ENCODE measurements around the gene GATB. TPM values are rescaled to one million over a fixed set of nuclear protein-coding genes. Genes with fewer than 3 reads are reported as not detected.

Gene GATB
- total RNA-seq, 1 donor from 2014 or later = 22.9 TPM

- H3K9me3 Mint-ChIP-seq = peaks cover under 1% of the 10 kb centered on the region
- DNase-seq = no peak
- no peak for ATAC-seq (ENCODE audit: low read depth)
- CTCF ChIA-PET = no interaction called here
- H3K4me1 Mint-ChIP-seq = no peaks in the 10 kb centered on the region
- intact Hi-C loops (cut with micrococcal nuclease) = no loop called here
- POLR2A ChIA-PET = no interaction called here
- peaks cover 35% of the 10 kb centered on the region for H3K27me3 Mint-ChIP-seq
- no peak overlapping the region for H3K27ac Mint-ChIP-seq
- no peak overlapping the region for H3K4me3 Mint-ChIP-seq
- TF ChIP-seq CTCF (IDR thresholded peaks at IDR 0.05) = no peak
- no peaks in the 10 kb centered on the region for H3K36me3 Mint-ChIP-seq (ENCODE audit: low read depth)
Measured at GRCh38 chr4:151781026-151781425, 20.2 kb upstream of the GATB start.

- no peak for ATAC-seq (ENCODE audit: low read depth)
Measured at GRCh38 chr4:151777471-151777870, 16.7 kb upstream of the GATB start.

GRCh38 chr4:151774324-151774723, 13.5 kb upstream of the GATB start:
- DNase-seq (no peak), ATAC-seq (ENCODE audit: low read depth) (no peak)
- peaks cover 12% of the 10 kb centered on the region for H3K9me3 Mint-ChIP-seq
- CTCF ChIA-PET = no interaction called here
- peaks cover 26% of the 10 kb centered on the region for H3K27me3 Mint-ChIP-seq
- H3K4me3 Mint-ChIP-seq = no peak overlapping the region
- no peak overlapping the region for H3K27ac Mint-ChIP-seq
- intact Hi-C loops (cut with micrococcal nuclease) = no loop called here
- POLR2A ChIA-PET = no interaction called here
- no peaks in the 10 kb centered on the region for H3K4me1 Mint-ChIP-seq
- TF ChIP-seq CTCF (IDR thresholded peaks at IDR 0.05) = no peak
- peaks cover 3% of the 10 kb centered on the region for H3K36me3 Mint-ChIP-seq (ENCODE audit: low read depth)

More at GRCh38 chr4:151777471-151777870, 16.7 kb upstream of the GATB start:
- intact Hi-C loops (cut with micrococcal nuclease) = no loop called here
- CTCF ChIA-PET = no interaction called here
- H3K27me3 Mint-ChIP-seq = peaks cover 31% of the 10 kb centered on the region
- peaks cover 3% of the 10 kb centered on the region for H3K36me3 Mint-ChIP-seq (ENCODE audit: low read depth)
- H3K4me3 Mint-ChIP-seq = no peak overlapping the region
- no peaks in the 10 kb centered on the region for H3K4me1 Mint-ChIP-seq
- no peak for DNase-seq
- POLR2A ChIA-PET = no interaction called here
- H3K27ac Mint-ChIP-seq = no peak overlapping the region
- no peak for TF ChIP-seq CTCF (IDR thresholded peaks at IDR 0.05)
- peaks cover 12% of the 10 kb centered on the region for H3K9me3 Mint-ChIP-seq

DNA sequence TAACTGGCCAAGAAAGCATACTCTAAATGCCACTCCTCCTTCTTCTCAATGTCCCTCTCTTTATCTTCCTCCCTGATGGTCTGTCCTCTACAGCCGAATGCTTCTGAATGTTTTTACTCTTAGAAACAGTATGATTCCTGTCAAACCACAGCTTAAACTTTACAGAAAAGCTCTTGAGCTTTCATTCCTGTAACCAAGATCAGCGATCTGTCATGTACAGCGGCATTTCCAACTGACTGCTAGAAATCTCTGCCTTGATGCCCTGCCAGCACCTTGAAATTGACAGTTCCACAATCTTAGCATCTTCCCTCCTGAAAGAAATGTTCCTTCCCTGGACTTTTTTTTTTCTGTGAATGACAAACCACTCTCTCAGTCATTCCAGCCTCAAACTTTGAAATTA, 11.5 kb upstream of the GATB start:
- Mint-ChIP-seq H3K4me1 (no peaks in the 10 kb centered on the region), H3K4me3 (no peak overlapping the region), H3K9me3 (peaks cover 12% of the 10 kb centered on the region), H3K36me3 (ENCODE audit: low read depth) (peaks cover 3% of the 10 kb centered on the region), H3K27me3 (peaks cover 27% of the 10 kb centered on the region), H3K27ac (no peak overlapping the region)
- ChIA-PET POLR2A (no interaction called here), CTCF (no interaction called here)
- no peak for TF ChIP-seq CTCF (IDR thresholded peaks at IDR 0.05)
- no peak for DNase-seq
- intact Hi-C loops (cut with micrococcal nuclease) = no loop called here
- no peak for ATAC-seq (ENCODE audit: low read depth)

DNA sequence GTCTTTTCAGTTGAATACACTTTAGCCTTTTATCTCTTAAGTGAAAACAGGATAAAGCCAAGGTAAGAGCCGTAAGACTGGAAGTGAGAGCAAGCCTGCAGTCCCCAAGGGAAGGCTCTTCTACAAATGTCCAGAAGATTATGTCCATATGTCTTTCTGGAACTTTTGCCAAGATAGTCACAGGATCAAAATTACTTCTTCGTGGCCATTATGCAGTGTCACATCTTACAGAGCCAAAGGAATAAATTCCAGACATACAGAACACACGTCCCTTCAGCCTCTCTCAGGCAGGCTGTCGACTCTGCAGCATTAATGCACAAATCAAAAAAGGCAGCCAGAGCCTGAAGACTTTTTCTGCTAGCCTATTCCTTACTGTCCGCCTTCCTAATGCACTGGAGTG, 10.9 kb upstream of the GATB start:
- ATAC-seq (ENCODE audit: low read depth) = no peak
- POLR2A ChIA-PET = no interaction called here
- TF ChIP-seq CTCF (IDR thresholded peaks at IDR 0.05) = no peak
- CTCF ChIA-PET = no interaction called here
- no peak for DNase-seq
- H3K36me3 Mint-ChIP-seq (ENCODE audit: low read depth) = peaks cover 3% of the 10 kb centered on the region
- no peaks in the 10 kb centered on the region for H3K4me1 Mint-ChIP-seq
- H3K27ac Mint-ChIP-seq = no peak overlapping the region
- no peak overlapping the region for H3K4me3 Mint-ChIP-seq
- intact Hi-C loops (cut with micrococcal nuclease) = no loop called here
- H3K9me3 Mint-ChIP-seq = peaks cover 12% of the 10 kb centered on the region
- H3K27me3 Mint-ChIP-seq = peaks cover 25% of the 10 kb centered on the region

All from activated B cell treated with CpG ODN at 0.5 μM for 24 hours (primary cell).